ENCODE results near the gene EVA1C. TPM values are rescaled to one million over a fixed set of nuclear protein-coding genes. Genes with fewer than 3 reads are reported as not detected.
A peak's percentile ranks its signal among the peaks of the same experiment; 100 is the strongest.

EVA1C gene
- total RNA-seq, 1 experiment from 2014 or later, result 0.98 TPM

DNA sequence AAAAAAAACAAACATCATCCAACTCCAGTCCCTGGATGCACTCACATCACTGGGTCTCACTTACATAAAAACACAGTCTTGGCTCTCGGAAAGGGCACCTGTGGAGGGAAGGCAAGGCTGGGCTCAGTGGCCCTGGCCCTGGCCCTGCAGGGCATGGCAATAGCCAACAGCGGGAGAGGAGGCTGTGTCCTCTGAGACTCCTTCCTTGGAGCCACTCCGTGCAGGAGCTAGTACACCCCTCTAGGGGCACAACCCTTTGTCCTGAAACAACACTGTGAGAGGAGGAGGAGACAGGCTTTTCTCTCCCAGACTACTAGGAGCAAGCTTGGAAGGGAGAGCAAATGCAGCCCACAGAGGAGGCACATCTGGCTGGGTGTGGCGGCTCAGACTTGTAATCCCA, 47.7 kb upstream of the EVA1C start:
- WGBS (ENCODE audit: extremely low coverage, insufficient read length, low lambda C conversion rate), result no CpG with 5 or more reads among the region's 4 CpGs
- peaks cover 53 to 85% (median 84%) of the 10 kb centered on the region in 3 experiments; a peak in 6 of 7 replicates for H3K36me3 Mint-ChIP-seq (ENCODE audit: insufficient read depth in 1 of 3, low read depth in 3 of 3)

More for the DNA sequence above, 47.7 kb upstream of the EVA1C start:
- no peaks in the 10 kb centered on the region for H3K4me1 Mint-ChIP-seq
- H3K4me2 ChIP-seq (ENCODE audit: insufficient read depth, insufficient read length, low read length), result no peak overlapping the region
- no peak overlapping the region for H2AK5ac ChIP-seq (ENCODE audit: insufficient read length, low read length)
- no peaks in the 10 kb centered on the region for H3K9me3 Mint-ChIP-seq
- no peak overlapping the region for H2BK120ac ChIP-seq (ENCODE audit: low read depth, low read length, poor library complexity, severe bottlenecking)
- H2BK20ac ChIP-seq (ENCODE audit: low read depth, low read length, poor library complexity, severe bottlenecking), result no peak overlapping the region
- no peaks in the 10 kb centered on the region for H3K27me3 Mint-ChIP-seq (ENCODE audit: low read depth)
- H3K9me3 ChIP-seq (ENCODE audit: control insufficient read depth, low read depth, low read length), result no peaks in the 10 kb centered on the region
- no peak overlapping the region for H3K9ac ChIP-seq (ENCODE audit: extremely low read depth, insufficient read length, low read length)
- no peak overlapping the region for H3T11ph ChIP-seq (ENCODE audit: low read length)
- no peaks in the 10 kb centered on the region for H3K23me2 ChIP-seq (ENCODE audit: insufficient read length, low read depth, low read length, poor library complexity, severe bottlenecking)
- H3K56ac ChIP-seq (ENCODE audit: insufficient read length, low read depth, low read length), result no peak overlapping the region
- no peaks in the 10 kb centered on the region for H3K27me3 ChIP-seq (ENCODE audit: insufficient read depth, low read length)
- TF ChIP-seq, protein P1, sequence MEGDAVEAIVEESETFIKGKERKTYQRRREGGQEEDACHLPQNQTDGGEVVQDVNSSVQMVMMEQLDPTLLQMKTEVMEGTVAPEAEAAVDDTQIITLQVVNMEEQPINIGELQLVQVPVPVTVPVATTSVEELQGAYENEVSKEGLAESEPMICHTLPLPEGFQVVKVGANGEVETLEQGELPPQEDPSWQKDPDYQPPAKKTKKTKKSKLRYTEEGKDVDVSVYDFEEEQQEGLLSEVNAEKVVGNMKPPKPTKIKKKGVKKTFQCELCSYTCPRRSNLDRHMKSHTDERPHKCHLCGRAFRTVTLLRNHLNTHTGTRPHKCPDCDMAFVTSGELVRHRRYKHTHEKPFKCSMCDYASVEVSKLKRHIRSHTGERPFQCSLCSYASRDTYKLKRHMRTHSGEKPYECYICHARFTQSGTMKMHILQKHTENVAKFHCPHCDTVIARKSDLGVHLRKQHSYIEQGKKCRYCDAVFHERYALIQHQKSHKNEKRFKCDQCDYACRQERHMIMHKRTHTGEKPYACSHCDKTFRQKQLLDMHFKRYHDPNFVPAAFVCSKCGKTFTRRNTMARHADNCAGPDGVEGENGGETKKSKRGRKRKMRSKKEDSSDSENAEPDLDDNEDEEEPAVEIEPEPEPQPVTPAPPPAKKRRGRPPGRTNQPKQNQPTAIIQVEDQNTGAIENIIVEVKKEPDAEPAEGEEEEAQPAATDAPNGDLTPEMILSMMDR (conservative IDR thresholded peaks at IDR 0.05), result no peak
- no peak overlapping the region for H3K14ac ChIP-seq (ENCODE audit: insufficient read depth, low read length)
- no peaks in the 10 kb centered on the region for H3K79me2 ChIP-seq (ENCODE audit: insufficient read depth, low read length)
- no peak overlapping the region for H4K5ac ChIP-seq (ENCODE audit: insufficient read length, low read depth, low read length)
- H3K4me3 Mint-ChIP-seq, result no peak overlapping the region
- no peak overlapping the region for H2BK5ac ChIP-seq (ENCODE audit: insufficient read length, low read length)
- no peak overlapping the region for H4K91ac ChIP-seq (ENCODE audit: insufficient read length, low read depth, low read length)
- no peaks in the 10 kb centered on the region for H3K4me1 ChIP-seq (ENCODE audit: insufficient read depth, low read length)
- H3K27ac Mint-ChIP-seq, result peak overlapping the region in 2 of 3 experiments; percentile 12 to 78; a peak in 2 of 7 replicates
- no peak overlapping the region for H2AFZ ChIP-seq (ENCODE audit: low read length)
- H4K8ac ChIP-seq (replicated peaks; ENCODE audit: insufficient read length, low read depth, low read length), result no peak overlapping the region
- no peak overlapping the region for H2BK15ac ChIP-seq (ENCODE audit: low read depth, low read length)
- no peak overlapping the region for H3K23ac ChIP-seq (ENCODE audit: insufficient read length, low read depth, low read length)
- no peak overlapping the region for H3K27ac ChIP-seq (ENCODE audit: insufficient read length, low read depth, low read length)
- H4K20me1 ChIP-seq (ENCODE audit: control insufficient read depth, insufficient read depth, insufficient read length), result no peaks in the 10 kb centered on the region
- no peak overlapping the region for H3K18ac ChIP-seq (ENCODE audit: insufficient read length, low read depth, low read length)
- no peak overlapping the region for H2BK12ac ChIP-seq (ENCODE audit: insufficient read length, low read depth, low read length)
- H3K79me1 ChIP-seq (ENCODE audit: insufficient read depth, low read depth, low read length, poor library complexity, severe bottlenecking), result no peaks in the 10 kb centered on the region
- H3K4ac ChIP-seq (ENCODE audit: low read depth, low read length), result no peak overlapping the region
- DNase-seq, result no peak
